Muscle layer of duodenum (tissue), 2 donors: ENCODE data around the gene CLEC6A.

Source experiments
- H3K27ac ChIP-seq: one replicate; pipeline ENCODE4 v1.7.0; 2013; ENCODE audit warnings: mild to moderate bottlenecking, low read length
- H3K27me3 ChIP-seq: one replicate; pipeline ENCODE4 v1.7.0; 2013; ENCODE audit warnings: low read depth, mild to moderate bottlenecking, control low read depth, low read length
- H3K36me3 ChIP-seq, 2 donors: one replicate each; pipeline ENCODE4 v1.7.0; 2013; ENCODE audit warnings: low read length in 2 of 2, control low read depth in 1 of 2, mild to moderate bottlenecking in 1 of 2; ENCODE audit not compliant: insufficient read depth in 2 of 2, control insufficient read depth in 1 of 2
- H3K4me1 ChIP-seq, 2 donors: one replicate each; pipeline ENCODE4 v1.7.0; 2013; ENCODE audit warnings: low read length in 2 of 2, mild to moderate bottlenecking in 2 of 2, control low read depth in 1 of 2, moderate library complexity in 1 of 2; ENCODE audit not compliant: insufficient read depth in 2 of 2, control insufficient read depth in 1 of 2
- H3K4me3 ChIP-seq, 2 donors: one replicate each; pipeline ENCODE4 v1.7.0; 2013; ENCODE audit warnings: low read length in 2 of 2, low read depth in 1 of 2, mild to moderate bottlenecking in 1 of 2
- H3K9me3 ChIP-seq, 2 donors: one replicate each; pipeline ENCODE4 v1.7.0; 2013; ENCODE audit warnings: low read length in 2 of 2, control low read depth in 1 of 2, mild to moderate bottlenecking in 1 of 2; ENCODE audit not compliant: control insufficient read depth in 1 of 2
- donor health status: healthy.

CLEC6A gene

DNA sequence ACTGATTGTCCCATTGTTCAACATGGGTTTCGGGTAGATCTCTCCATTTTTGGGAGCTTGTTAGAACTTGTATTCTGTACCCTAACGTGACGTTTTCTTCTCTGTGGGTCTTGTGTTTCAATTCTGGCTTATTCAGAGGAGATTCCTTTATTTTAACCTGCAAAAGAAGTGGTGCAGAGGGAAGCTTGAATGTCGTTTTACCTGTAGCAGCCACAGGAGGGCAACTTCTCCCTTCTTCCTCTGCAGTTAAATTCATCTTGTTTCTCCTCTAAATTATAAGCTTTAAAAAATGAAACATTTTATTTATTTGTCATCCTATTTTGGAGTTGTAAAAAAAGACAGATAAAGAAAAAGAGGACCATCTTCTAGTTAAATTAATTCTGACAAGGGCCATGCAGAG is 43.9 kb downstream of the CLEC6A start:
- H3K4me1 ChIP-seq, result no peaks in the 10 kb centered on the region
- no peak overlapping the region for H3K27ac ChIP-seq
- H3K36me3 ChIP-seq, result no peaks in the 10 kb centered on the region
- no peak overlapping the region for H3K4me3 ChIP-seq
- H3K27me3 ChIP-seq, result no peaks in the 10 kb centered on the region
- no peaks in the 10 kb centered on the region for H3K9me3 ChIP-seq

DNA sequence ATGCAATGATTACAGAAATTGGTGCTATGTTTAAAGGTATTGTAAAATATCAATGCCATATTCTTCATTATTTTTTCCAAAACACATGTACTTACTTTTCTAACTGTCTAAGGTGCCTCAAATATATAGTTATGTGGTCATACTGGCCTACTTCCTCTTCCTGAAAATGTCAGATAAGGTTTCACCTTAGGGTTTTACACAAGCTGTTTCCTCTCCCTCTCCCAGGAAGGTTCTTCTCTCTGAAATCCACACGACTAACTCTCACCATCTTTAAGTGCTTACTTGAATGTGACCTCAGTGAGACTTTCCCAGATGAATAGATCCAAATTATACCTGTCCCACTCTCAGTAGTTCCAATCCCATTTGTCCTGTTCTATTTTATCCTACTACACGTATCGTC is 46.0 kb downstream of the CLEC6A start:
- H3K4me3 ChIP-seq, result no peak overlapping the region
- H3K36me3 ChIP-seq, result no peaks in the 10 kb centered on the region
- H3K4me1 ChIP-seq, result no peaks in the 10 kb centered on the region
- H3K27ac ChIP-seq, result no peak overlapping the region
- H3K9me3 ChIP-seq, result no peaks in the 10 kb centered on the region
- no peaks in the 10 kb centered on the region for H3K27me3 ChIP-seq

DNA sequence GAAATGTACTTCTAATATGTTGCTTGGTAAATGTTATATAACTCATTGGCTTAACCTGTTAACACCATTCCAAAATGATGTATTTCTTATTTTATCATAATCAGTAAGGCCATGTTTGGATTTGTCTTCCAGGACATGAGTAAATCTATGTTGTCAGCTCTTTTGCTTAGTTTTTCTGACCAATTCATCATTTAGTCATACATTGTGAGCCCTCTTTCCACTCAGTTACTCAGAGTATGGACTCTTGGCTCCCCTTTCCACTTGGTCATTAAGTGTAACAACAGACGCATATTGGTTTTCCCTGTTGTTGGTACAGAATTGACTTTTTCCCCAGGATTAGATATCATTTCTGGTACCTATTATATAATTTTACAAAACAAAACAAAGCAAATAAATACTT is 48.6 kb downstream of the CLEC6A start:
- Histone ChIP-seq H3K4me3 (no peak overlapping the region), H3K4me1 (no peaks in the 10 kb centered on the region), H3K27ac (no peak overlapping the region), H3K27me3 (no peaks in the 10 kb centered on the region), H3K36me3 (no peaks in the 10 kb centered on the region), H3K9me3 (no peaks in the 10 kb centered on the region)

DNA sequence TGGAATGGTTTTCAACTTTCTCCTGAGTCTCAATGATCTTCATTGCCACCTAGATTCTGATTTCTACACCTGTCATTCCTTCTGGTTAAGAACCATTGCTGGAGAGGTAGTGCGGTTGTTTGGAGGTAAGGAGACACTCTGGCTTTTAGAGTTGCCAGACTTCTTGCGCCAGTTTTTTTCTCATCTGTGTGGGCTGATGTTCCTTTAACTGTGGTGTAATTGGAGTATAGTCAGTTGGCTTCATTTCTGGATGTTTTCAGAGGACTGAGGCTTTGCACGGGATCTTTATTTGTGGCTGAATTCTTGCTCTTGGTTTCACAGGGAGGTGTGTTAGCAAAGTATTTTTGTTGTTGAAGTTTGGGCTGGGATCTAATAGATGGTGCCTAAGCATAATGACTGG is 51.8 kb downstream of the CLEC6A start:
- no peak overlapping the region for H3K27ac ChIP-seq

DNA sequence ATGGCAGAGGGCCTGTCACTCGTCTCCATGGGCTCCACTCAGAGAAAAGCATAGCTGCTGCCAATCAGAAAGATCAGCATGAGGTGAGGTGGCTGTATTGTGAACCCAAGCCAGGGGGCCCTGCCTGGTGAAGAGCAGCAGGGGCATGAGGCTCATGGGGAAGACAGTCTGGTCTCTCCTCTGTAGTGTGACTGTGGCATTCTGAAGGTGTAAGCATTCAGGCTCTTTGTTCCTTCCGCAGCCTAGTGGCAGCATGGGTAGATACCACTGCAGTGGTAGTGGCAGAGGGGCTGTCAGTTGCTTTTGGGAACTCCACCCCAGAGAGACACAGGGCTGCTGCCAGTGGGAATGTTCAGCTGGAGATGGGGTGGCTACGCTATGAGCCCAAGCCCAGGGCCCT is 52.5 kb downstream of the CLEC6A start:
- Histone ChIP-seq H3K27ac (no peak overlapping the region), H3K9me3 (no peaks in the 10 kb centered on the region), H3K36me3 (no peaks in the 10 kb centered on the region), H3K27me3 (no peaks in the 10 kb centered on the region), H3K4me1 (no peaks in the 10 kb centered on the region), H3K4me3 (no peak overlapping the region)

More for the DNA sequence above, 51.8 kb downstream of the CLEC6A start:
- no peak overlapping the region for H3K4me3 ChIP-seq
- no peaks in the 10 kb centered on the region for H3K9me3 ChIP-seq
- H3K4me1 ChIP-seq, result no peaks in the 10 kb centered on the region
- H3K36me3 ChIP-seq, result no peaks in the 10 kb centered on the region
- no peaks in the 10 kb centered on the region for H3K27me3 ChIP-seq

DNA sequence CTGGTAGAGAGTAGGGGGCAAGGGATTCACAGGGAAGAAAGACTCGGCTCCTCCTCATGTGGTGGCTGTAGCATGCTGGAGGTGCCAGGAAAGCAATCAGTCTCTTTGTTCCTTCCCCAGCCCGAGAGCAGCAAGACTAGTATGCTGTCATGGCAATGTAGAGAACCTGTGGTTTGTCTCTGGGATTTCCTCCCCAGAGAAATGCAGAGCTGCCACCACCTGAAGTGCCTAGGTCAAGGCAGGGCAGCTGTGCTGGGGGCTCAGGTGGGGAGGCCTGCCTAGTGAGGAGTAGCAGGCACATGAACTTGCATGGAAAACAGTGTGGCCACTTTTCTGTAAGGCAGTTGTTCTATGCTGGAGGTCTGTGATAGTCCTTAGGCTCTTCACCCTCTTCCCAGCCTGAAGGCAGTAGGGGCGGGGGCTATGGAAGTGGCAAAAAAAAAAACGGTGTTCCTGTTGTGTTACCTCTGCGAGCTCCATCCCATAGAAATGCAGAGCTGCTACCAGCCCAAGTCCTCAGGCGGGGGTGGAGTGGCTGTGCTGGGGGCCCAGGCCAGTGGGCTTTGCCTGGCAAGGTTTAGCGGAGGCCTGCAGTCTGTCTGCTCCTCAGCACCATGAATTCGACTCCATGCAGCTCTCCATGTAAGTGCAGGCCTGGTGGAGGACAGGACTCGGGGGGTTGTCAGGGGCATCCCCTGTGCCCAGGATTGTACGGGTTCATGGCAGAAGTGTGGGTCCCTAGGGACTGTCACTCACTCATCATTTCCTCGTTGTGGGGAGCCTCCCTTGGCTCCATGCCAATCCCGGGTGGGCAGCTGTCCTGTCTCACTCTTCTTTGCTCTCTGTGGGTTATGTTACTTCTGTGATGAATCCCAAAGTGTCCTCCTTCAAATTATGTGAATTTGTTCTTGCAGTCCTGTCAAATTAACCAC is 53.4 kb downstream of the CLEC6A start:
- Histone ChIP-seq H3K4me3 (no peak overlapping the region), H3K27me3 (no peaks in the 10 kb centered on the region), H3K9me3 (no peaks in the 10 kb centered on the region), H3K27ac (no peak overlapping the region), H3K36me3 (no peaks in the 10 kb centered on the region), H3K4me1 (no peaks in the 10 kb centered on the region)

DNA sequence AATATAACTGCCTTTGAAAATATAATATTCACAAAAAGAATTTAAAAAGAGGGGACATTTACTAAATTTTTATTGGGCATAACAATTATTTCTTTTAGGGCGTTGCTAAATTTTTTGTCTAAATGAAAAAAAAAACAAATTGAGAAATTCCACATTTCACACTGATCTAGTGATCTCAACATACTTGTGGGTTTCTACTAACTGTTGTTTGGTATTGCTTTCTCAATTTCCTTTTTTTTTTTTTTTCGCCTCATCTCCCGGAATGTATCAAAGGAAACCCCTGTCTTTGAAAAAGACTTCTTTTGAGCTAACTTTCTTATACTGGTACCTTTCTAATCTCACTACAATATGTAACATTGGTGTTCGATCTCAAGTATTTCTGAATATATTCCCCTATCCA is 57.5 kb downstream of the CLEC6A start, which contains the start of gene CLEC4D:
Gene CLEC4D, plus strand, starts transcription at position 248 of the 400 bp plus-strand sequence. CDS start 230 bp downstream, outside the sequence.
- Histone ChIP-seq H3K36me3 (no peaks in the 10 kb centered on the region), H3K4me3 (no peak within 1 kb of the TSS), H3K4me1 (no peaks in the 10 kb centered on the region), H3K27ac (no peak within 1 kb of the TSS), H3K27me3 (no peaks in the 10 kb centered on the region), H3K9me3 (no peaks in the 10 kb centered on the region)

DNA sequence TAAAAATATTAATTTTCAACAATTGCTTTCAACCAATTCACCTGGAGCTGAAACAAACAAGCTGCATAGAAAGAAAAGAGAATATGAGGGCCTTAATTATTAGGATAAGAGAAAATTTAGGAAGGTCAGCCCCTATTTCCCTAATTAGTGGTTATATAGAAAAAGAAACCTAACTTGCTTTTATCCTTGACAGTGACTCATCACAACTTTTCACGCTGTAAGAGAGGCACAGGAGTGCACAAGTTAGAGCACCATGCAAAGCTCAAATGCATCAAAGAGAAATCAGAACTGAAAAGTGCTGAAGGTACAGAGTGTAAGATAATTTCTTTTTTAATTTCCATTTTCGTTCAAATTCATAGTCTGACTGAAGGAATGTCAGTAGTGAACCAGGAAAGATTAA is 62.2 kb downstream of the CLEC6A start:
- H3K9me3 ChIP-seq, result no peaks in the 10 kb centered on the region
- H3K27me3 ChIP-seq, result no peaks in the 10 kb centered on the region
- H3K36me3 ChIP-seq, result no peaks in the 10 kb centered on the region
- H3K27ac ChIP-seq, result no peak overlapping the region
- H3K4me1 ChIP-seq, result no peaks in the 10 kb centered on the region
- no peak overlapping the region for H3K4me3 ChIP-seq

DNA sequence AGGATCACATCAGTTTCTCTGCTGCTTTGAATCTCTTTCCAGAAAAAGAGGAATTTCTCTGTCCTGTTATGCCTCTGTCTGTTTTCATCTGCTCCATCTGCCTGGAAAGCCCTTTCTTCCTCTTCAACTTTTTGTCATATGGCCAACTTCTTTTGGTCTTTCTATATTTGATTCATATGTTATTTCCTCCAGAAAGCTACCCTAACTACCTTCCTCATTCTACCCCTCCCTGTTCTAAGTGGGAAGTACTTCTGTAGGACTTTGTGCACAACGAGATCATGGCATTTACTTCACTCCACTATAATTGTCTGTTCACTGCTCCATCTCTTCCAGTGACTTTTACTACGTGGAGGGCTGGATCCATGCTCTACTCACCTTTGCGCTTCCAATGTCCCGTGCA is 63.4 kb downstream of the CLEC6A start:
- Histone ChIP-seq H3K9me3 (peaks cover 0 to 4% of the 10 kb centered on the region in 2 donors), H3K36me3 (no peaks in the 10 kb centered on the region), H3K4me3 (no peak overlapping the region)

DNA sequence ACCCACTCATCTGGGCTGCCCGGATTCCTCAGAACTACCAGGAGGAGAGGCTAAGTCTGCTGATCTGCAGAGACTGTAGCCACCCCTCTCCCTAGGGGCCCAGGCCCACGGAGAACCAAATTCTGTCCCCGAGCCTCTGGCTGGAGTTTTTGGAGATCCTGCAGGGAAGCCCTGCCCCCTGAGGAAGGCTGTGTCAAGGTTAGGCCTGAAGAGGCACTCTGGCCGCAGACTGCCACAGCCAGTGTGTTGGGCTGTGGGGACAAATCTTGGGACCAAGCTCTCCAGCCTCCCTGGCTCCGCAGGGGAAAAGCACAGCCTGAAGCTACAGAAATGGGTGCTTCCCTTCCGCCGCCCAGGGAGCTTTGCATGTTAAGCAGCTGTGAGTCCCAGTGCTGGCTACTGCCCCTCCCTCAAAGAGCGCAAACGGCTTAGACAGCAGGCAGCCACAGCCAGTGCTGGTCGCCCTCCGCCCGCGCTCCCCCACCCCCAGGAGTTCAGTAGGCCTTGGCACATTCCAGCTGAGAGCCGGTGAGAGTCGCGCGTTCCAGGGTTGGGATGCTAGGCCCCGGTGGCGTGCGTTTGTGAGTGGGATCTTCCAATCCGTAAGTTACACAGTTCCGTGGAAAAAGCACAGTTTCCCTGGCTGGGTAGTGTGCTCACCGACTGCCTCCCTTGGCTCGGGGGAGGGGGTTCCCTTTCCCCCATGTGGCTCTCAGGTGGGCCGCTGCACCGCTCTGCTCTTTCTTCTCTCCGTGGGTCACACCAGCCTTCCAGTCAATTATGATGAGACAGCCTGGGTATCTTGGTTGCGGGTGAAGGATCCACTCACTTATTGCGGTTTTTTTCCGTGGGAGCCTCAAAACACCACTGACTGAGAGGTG is 71.7 kb downstream of the CLEC6A start:
- no peaks in the 10 kb centered on the region for H3K36me3 ChIP-seq
- peaks cover 0 to 11% of the 10 kb centered on the region in 2 donors for H3K9me3 ChIP-seq
- H3K27ac ChIP-seq, result no peak overlapping the region
- H3K27me3 ChIP-seq, result no peaks in the 10 kb centered on the region
- H3K4me1 ChIP-seq, result no peaks in the 10 kb centered on the region
- no peak overlapping the region for H3K4me3 ChIP-seq

More for the DNA sequence above, 63.4 kb downstream of the CLEC6A start:
- no peaks in the 10 kb centered on the region for H3K27me3 ChIP-seq
- H3K27ac ChIP-seq, result no peak overlapping the region
- no peaks in the 10 kb centered on the region for H3K4me1 ChIP-seq
